ENCODE data around the gene OR9Q2.
"Not testable (repeated sequence)": the region's sequence is repeated elsewhere in the genome, so short reads cannot be mapped to it uniquely, and the experiment has no call there.

The OR9Q2 gene

DNA sequence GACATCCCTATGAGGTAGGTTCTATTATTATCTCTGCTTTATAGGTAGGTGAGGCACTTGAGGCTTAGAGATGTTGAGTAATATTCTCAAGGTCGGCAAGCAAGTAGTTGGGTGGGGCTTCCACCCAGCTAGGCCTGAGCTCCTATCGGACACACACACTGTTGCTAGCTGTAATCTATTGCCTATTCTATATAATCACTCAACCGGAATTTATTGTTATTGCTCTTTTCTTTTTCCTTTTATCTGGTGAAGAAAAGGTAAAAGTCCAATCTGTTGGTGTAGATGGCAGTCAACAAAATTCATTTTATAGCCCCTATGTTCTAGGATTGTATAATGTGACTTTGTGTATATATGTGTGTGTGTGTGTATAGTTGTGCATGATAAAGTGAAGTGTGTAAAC is 3.4 kb downstream of the OR9Q2 start:
- Histone ChIP-seq H3K4me3 (ENCODE audit: low read depth in 1 of 2, low read length in 2 of 2) (no peak overlapping the region), H3K36me3 (ENCODE audit: control insufficient read depth in 1 of 2, insufficient read depth in 2 of 2, low read length in 2 of 2) (no peaks in the 10 kb centered on the region), H3K9me3 (ENCODE audit: control insufficient read depth in 1 of 2, low read length in 2 of 2) (peaks cover 3 to 5% of the 10 kb centered on the region in 2 donors), H3K4me1 (ENCODE audit: control insufficient read depth in 1 of 2, insufficient read depth in 2 of 2, low read length in 2 of 2) (peaks cover 27 to 40% of the 10 kb centered on the region in 2 donors), H3K27ac (ENCODE audit: low read depth, low read length) (no peak overlapping the region), H3K27me3 (ENCODE audit: control insufficient read depth in 1 of 2, insufficient read depth in 2 of 2, low read length in 2 of 2) (no peaks in the 10 kb centered on the region), H3K9ac (ENCODE audit: low read depth in 1 of 2, low read length in 2 of 2) (no peak overlapping the region)

DNA sequence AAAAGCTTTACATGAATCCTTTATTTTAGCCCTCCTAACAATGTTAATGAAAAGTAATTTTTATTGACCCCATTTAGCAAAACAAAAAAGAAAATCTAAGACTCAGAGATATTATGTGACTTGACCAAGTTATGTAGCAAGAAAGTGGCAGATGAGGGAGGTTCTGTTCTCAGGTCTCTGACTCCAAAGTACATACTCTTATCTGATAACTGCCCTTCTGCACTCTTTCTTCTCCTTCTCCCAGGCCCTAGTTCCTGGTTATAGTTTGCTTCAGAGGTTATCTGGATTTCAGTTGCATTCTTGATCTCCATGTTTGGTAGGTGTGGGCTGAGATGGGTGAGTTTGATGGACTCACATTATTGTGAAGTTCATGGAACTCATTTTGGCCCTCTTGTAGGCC is 4.5 kb downstream of the OR9Q2 start:
- H3K4me3 ChIP-seq (ENCODE audit: low read depth in 1 of 2, low read length in 2 of 2), result no peak overlapping the region
- H3K9me3 ChIP-seq (ENCODE audit: control insufficient read depth in 1 of 2, low read length in 2 of 2), result peaks cover 3 to 15% of the 10 kb centered on the region in 2 donors
- no peaks in the 10 kb centered on the region for H3K27me3 ChIP-seq (ENCODE audit: control insufficient read depth in 1 of 2, insufficient read depth in 2 of 2, low read length in 2 of 2)
- H3K9ac ChIP-seq (ENCODE audit: low read depth in 1 of 2, low read length in 2 of 2), result no peak overlapping the region
- H3K36me3 ChIP-seq (ENCODE audit: control insufficient read depth in 1 of 2, insufficient read depth in 2 of 2, low read length in 2 of 2), result no peaks in the 10 kb centered on the region
- peaks cover 27 to 40% of the 10 kb centered on the region in 2 donors for H3K4me1 ChIP-seq (ENCODE audit: control insufficient read depth in 1 of 2, insufficient read depth in 2 of 2, low read length in 2 of 2)
- H3K27ac ChIP-seq (ENCODE audit: low read depth, low read length), result no peak overlapping the region

DNA sequence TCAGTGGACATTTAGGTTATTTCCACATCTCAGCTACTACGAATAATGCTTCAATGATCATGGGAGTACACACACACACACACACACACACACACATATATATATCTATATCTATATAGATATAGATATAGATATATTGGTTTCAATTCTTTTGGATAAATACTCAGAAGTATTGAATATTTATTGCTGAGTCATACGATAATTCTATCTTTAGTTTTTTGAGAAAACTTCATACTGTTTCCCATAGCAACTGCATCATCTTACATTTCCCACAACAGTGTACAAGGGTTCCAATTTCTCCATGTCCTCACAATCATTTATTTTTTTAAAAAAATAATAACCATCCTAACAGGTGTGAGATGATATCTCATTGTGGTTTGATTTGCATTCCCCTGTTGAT is 7.1 kb downstream of the OR9Q2 start:
- Histone ChIP-seq H3K9me3 (ENCODE audit: control insufficient read depth in 1 of 2, low read length in 2 of 2) (peaks cover 3 to 17% of the 10 kb centered on the region in 2 donors), H3K4me3 (ENCODE audit: low read depth in 1 of 2, low read length in 2 of 2) (no peak overlapping the region)

DNA sequence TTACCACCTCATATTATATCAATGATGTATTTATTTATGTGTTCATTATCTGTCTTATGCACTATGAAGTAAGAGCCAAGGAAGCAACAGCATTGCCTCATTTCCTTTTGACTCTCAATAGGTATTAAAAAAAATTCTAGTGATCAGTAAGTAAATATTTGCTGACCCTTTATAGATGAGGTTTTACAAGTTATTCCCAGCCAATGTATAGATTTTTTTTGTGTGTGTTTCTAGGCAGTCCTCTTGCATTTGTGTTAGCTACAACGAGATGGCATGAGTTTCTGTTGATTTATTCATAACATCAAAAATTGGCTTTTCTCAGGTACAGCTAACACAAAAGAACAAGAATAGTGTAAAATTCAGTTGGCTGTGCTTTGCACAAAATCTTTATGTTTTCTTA is 10.4 kb downstream of the OR9Q2 start:
- no peak overlapping the region for H3K9ac ChIP-seq (ENCODE audit: low read depth in 1 of 2, low read length in 2 of 2)
- H3K27me3 ChIP-seq (ENCODE audit: control insufficient read depth in 1 of 2, insufficient read depth in 2 of 2, low read length in 2 of 2), result no peaks in the 10 kb centered on the region
- no peak overlapping the region for H3K4me3 ChIP-seq (ENCODE audit: low read depth in 1 of 2, low read length in 2 of 2)
- H3K36me3 ChIP-seq (ENCODE audit: control insufficient read depth in 1 of 2, insufficient read depth in 2 of 2, low read length in 2 of 2), result no peaks in the 10 kb centered on the region
- H3K27ac ChIP-seq (ENCODE audit: low read depth, low read length), result no peak overlapping the region
- H3K9me3 ChIP-seq (ENCODE audit: control insufficient read depth in 1 of 2, low read length in 2 of 2), result peaks cover 3 to 17% of the 10 kb centered on the region in 2 donors
- no peaks in the 10 kb centered on the region for H3K4me1 ChIP-seq (ENCODE audit: control insufficient read depth in 1 of 2, insufficient read depth in 2 of 2, low read length in 2 of 2)

More for the DNA sequence above, 7.1 kb downstream of the OR9Q2 start:
- H3K36me3 ChIP-seq (ENCODE audit: control insufficient read depth in 1 of 2, insufficient read depth in 2 of 2, low read length in 2 of 2), result no peaks in the 10 kb centered on the region
- H3K27ac ChIP-seq (ENCODE audit: low read depth, low read length), result no peak overlapping the region
- no peak overlapping the region for H3K9ac ChIP-seq (ENCODE audit: low read depth in 1 of 2, low read length in 2 of 2)
- H3K4me1 ChIP-seq (ENCODE audit: control insufficient read depth in 1 of 2, insufficient read depth in 2 of 2, low read length in 2 of 2), result peaks cover 12 to 23% of the 10 kb centered on the region in 2 donors
- no peaks in the 10 kb centered on the region for H3K27me3 ChIP-seq (ENCODE audit: control insufficient read depth in 1 of 2, insufficient read depth in 2 of 2, low read length in 2 of 2)

DNA sequence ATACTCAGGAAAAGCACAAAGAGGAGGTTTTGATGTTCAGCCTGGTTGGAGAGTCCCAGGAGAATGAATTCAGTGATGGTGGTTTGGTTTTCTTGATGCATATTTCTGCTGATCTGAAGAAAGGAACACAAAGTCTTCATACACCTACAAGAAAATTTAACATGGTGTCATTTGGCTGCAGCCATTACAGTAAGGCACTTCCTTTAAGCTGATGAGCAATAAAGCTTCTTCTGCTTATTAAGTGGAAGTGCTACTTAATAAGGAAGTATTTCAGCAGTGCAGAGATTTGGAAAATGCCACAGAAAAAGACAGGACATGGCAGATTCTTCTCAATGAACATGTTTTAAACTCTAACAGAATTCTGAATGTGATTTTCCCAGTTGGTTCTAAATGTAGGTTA is 15.2 kb downstream of the OR9Q2 start, which contains the start of gene OR1S2:
Gene OR1S2, minus strand, starts transcription at position 101 of the 400 bp plus-strand sequence. Its CDS starts 0 bp downstream, at position 101.
- no peaks in the 10 kb centered on the region for H3K27me3 ChIP-seq (ENCODE audit: control insufficient read depth in 1 of 2, insufficient read depth in 2 of 2, low read length in 2 of 2)
- H3K9me3 ChIP-seq (ENCODE audit: control insufficient read depth in 1 of 2, low read length in 2 of 2), result no peaks in the 10 kb centered on the region
- H3K27ac ChIP-seq (ENCODE audit: low read depth, low read length), result no peak within 1 kb of the TSS
- no peaks in the 10 kb centered on the region for H3K4me1 ChIP-seq (ENCODE audit: control insufficient read depth in 1 of 2, insufficient read depth in 2 of 2, low read length in 2 of 2)
- H3K4me3 ChIP-seq (ENCODE audit: low read depth in 1 of 2, low read length in 2 of 2), result no peak within 1 kb of the TSS
- H3K9ac ChIP-seq (ENCODE audit: low read depth in 1 of 2, low read length in 2 of 2), result no peak within 1 kb of the TSS
- no peaks in the 10 kb centered on the region for H3K36me3 ChIP-seq (ENCODE audit: control insufficient read depth in 1 of 2, insufficient read depth in 2 of 2, low read length in 2 of 2)

DNA sequence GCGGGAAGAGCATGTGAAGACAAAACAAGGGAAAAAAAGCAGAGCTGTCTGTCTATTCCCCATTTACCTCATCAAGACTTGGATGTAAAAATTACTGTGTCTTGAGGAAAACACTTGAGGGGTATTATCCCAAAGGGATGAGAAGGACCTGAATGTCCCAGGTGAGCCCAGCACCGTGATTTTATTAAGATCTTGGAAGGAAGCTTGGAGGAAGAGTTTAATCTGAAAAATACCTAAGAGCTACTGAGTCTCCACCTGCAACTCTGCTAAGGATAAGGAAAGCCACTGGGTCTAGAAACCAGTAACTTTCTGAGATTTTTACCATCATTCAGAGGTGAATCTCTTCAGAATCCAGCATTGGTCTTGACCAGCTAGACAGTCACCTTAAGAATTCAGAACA is 23.6 kb downstream of the OR9Q2 start, which contains the start of gene OR1S1:
Gene OR1S1, plus strand, starts transcription at position 301 of the 400 bp plus-strand sequence.
- not testable (repeated sequence) for H3K27ac ChIP-seq (ENCODE audit: low read depth, low read length); H3K27me3 ChIP-seq (ENCODE audit: control insufficient read depth in 1 of 2, insufficient read depth in 2 of 2, low read length in 2 of 2); H3K36me3 ChIP-seq (ENCODE audit: control insufficient read depth in 1 of 2, insufficient read depth in 2 of 2, low read length in 2 of 2); H3K4me1 ChIP-seq (ENCODE audit: control insufficient read depth in 1 of 2, insufficient read depth in 2 of 2, low read length in 2 of 2); H3K9ac ChIP-seq (ENCODE audit: low read depth in 1 of 2, low read length in 2 of 2); H3K9me3 ChIP-seq (ENCODE audit: control insufficient read depth in 1 of 2, low read length in 2 of 2); H3K4me3 ChIP-seq (ENCODE audit: low read depth in 1 of 2, low read length in 2 of 2)

DNA sequence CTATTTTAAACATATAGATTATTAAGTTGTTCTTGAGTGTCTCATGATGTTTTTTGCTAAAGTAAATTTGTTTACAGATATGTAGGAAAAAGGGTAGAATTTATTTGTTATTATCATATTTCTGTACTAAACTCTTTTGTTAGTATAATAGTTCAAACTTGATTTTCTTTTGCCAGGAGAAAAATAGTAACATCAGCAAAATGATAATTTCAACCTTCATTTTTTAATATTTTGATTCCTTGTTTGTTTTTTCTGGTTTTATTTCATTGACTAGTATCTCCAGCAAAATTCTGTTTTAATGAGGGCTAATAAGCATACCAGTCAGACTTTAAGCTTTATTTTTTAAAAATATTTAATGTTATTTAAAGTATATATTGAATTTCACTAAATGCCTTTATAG is 27.6 kb downstream of the OR9Q2 start:
- H3K36me3 ChIP-seq (ENCODE audit: control insufficient read depth in 1 of 2, insufficient read depth in 2 of 2, low read length in 2 of 2), result no peaks in the 10 kb centered on the region
- H3K9ac ChIP-seq (ENCODE audit: low read depth in 1 of 2, low read length in 2 of 2), result no peak overlapping the region
- no peak overlapping the region for H3K4me3 ChIP-seq (ENCODE audit: low read depth in 1 of 2, low read length in 2 of 2)
- H3K27ac ChIP-seq (ENCODE audit: low read depth, low read length), result no peak overlapping the region
- H3K27me3 ChIP-seq (ENCODE audit: control insufficient read depth in 1 of 2, insufficient read depth in 2 of 2, low read length in 2 of 2), result no peaks in the 10 kb centered on the region
- no peaks in the 10 kb centered on the region for H3K9me3 ChIP-seq (ENCODE audit: control insufficient read depth in 1 of 2, low read length in 2 of 2)
- no peaks in the 10 kb centered on the region for H3K4me1 ChIP-seq (ENCODE audit: control insufficient read depth in 1 of 2, insufficient read depth in 2 of 2, low read length in 2 of 2)

DNA sequence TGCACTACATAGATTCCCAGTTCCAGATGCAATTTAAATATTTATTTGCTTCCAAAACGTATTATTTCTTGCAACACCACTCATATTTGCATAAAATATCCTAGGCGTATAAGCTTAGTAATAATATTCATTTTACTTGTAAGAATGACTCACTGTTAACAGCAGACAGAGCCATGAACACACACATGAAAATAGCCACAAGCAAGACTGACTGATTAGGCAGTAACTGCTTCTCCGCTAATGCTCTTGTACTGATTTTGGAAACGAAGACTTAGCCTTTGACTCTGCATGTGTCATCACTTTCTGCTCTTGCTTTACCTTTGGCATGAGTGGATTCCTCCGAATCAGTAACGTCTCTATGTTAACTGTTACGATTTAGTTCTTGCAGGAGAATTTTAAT is 33.9 kb downstream of the OR9Q2 start:
- Histone ChIP-seq H3K27me3 (ENCODE audit: control insufficient read depth in 1 of 2, insufficient read depth in 2 of 2, low read length in 2 of 2) (no peaks in the 10 kb centered on the region), H3K9me3 (ENCODE audit: control insufficient read depth in 1 of 2, low read length in 2 of 2) (no peaks in the 10 kb centered on the region), H3K36me3 (ENCODE audit: control insufficient read depth in 1 of 2, insufficient read depth in 2 of 2, low read length in 2 of 2) (no peaks in the 10 kb centered on the region), H3K9ac (ENCODE audit: low read depth in 1 of 2, low read length in 2 of 2) (no peak overlapping the region), H3K4me1 (ENCODE audit: control insufficient read depth in 1 of 2, insufficient read depth in 2 of 2, low read length in 2 of 2) (no peaks in the 10 kb centered on the region), H3K27ac (ENCODE audit: low read depth, low read length) (no peak overlapping the region), H3K4me3 (ENCODE audit: low read depth in 1 of 2, low read length in 2 of 2) (no peak overlapping the region)

DNA sequence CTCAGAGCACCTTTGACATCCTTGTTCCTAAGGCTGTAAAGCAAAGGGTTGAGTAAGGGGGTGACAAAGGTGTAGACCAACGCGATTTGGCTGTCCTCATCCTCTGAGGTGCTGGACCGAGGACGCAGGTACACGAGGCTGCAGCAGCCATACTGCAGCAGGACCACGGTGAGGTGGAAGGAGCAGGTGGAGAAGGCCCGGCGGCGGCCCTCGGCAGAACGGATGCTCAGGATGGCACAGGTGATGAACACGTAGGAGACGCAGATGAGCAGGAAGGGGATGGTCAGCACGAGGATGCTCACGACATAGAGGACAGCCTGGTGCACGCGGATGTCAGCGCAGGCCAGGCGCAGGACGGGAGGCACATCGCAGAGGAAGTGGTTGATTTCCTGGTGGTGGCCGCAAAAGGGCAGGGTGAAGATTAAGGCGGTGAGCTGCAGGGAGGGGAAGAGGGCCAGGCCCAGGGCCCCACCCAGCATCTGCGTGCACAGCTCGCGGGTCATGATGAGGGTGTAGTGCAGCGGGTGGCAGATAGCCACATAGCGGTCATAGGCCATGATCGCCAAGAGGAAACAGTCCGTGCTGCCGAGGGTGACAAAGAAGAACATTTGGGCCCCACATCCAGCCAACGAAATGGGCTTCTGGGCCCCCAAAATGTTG is 39.2 kb downstream of the OR9Q2 start:
- Histone ChIP-seq H3K36me3 (ENCODE audit: control insufficient read depth in 1 of 2, insufficient read depth in 2 of 2, low read length in 2 of 2) (no peaks in the 10 kb centered on the region), H3K27me3 (ENCODE audit: control insufficient read depth in 1 of 2, insufficient read depth in 2 of 2, low read length in 2 of 2) (no peaks in the 10 kb centered on the region), H3K27ac (ENCODE audit: low read depth, low read length) (no peak overlapping the region), H3K9me3 (ENCODE audit: control insufficient read depth in 1 of 2, low read length in 2 of 2) (no peaks in the 10 kb centered on the region), H3K9ac (ENCODE audit: low read depth in 1 of 2, low read length in 2 of 2) (no peak overlapping the region), H3K4me1 (ENCODE audit: control insufficient read depth in 1 of 2, insufficient read depth in 2 of 2, low read length in 2 of 2) (no peaks in the 10 kb centered on the region), H3K4me3 (ENCODE audit: low read depth in 1 of 2, low read length in 2 of 2) (no peak overlapping the region)

Measured in duodenal mucosa (tissue), 2 donors.